ENCODE measurements around the gene UBQLN1. TPM values are rescaled to one million over a fixed set of nuclear protein-coding genes. Genes with fewer than 3 reads are reported as not detected.

UBQLN1 gene
- total RNA-seq, 1 donor from 2014 or later: 119 TPM

DNA sequence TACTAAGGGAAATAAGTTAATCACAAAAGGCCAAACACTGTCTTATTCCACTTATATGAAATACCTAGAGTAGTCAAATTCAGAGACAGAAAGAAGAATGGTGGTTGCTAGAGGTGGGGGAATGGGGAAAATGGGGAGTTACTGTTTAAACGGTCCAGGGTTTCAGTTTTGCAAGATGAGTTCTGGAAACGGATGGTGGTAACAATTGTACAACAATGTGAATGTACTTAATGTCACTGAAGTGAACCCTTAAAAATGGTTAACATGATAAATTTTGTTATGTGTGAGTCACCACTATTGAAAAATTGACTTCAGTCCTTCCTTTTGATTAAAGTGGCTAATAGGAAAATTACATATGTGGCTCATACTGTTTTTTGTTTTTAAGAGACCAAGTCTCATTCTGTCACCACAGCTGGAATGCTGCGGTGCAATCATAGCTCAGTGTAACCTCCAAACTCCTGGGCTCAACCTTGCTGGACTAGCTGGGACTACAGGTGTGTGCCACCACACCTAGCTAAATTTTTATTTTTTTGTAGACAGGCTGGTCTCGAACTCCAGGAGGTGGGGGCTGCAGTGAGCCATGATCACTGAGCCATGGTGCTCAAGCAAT is 8.7 kb downstream of the UBQLN1 start:
- intact Hi-C loops (cut with micrococcal nuclease): no loop called here

DNA sequence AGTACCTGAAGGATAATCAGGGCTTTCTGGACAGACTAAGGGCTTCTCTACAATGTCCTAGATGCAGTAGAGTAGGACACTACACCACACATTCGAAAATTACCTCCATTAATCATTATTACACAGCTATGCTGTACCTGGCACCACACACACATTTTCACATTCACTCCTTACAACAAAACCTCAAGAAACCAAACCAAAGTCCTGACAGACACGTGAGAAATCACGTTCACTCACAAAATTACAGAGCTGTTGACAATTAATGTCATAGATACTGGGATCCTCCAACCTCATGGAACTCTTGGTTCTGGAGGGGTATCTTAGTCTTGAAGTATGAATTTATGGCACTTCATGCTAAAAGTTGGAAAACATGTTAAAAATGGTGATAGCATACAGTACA is 16.3 kb downstream of the UBQLN1 start:
- intact Hi-C loops (cut with micrococcal nuclease): no loop called here

GRCh38 chr9:83688921-83689320 is 18.8 kb downstream of the UBQLN1 start:
- intact Hi-C loops (cut with micrococcal nuclease): no loop called here

- intact Hi-C loops (cut with micrococcal nuclease): no loop called here
These were observed 26.3 kb downstream of the UBQLN1 start for GRCh38 chr9:83681490-83681889.

DNA sequence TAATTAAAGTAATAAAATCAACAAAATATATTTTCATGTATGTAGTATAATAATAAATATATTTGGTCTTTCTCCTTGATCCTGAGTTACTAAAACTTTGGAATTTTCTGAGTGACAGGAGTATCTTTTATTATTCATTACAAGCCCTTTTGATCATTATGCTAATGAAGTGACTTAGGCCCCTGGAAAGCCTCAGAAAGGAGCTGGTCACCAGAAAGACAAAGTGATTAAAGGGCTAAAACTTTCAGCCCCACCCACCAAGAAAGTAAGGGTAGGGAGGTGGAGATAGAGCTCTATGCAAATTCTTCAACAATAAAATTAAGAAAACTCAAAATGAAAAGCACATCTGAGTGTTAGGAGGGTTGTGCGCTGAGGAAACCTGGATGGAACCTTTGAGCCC is 27.5 kb downstream of the UBQLN1 start:
- intact Hi-C loops (cut with micrococcal nuclease): no loop called here

GRCh38 chr9:83677596-83677995 is 30.2 kb downstream of the UBQLN1 start:
- intact Hi-C loops (cut with micrococcal nuclease): no loop called here

DNA sequence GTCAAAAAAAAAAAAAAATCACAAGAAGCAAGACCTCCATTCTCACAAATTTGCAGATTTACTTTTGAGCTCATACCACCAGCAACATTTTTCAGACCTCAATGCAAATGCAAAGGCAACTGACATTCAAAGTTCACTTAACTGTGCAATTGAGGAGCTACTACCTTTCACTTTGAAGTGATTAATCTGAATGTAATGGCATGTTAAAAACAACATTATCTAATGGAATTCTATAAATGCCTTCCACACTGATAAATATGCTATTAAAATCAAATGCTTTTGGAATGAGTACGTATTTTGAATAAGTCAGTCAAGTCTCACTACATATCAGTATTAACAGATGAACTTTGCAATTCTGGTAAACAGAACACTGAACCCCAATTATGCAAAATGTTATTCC is 32.3 kb downstream of the UBQLN1 start:
- intact Hi-C loops (cut with micrococcal nuclease): no loop called here

GRCh38 chr9:83671451-83671850 is 36.3 kb downstream of the UBQLN1 start:
- intact Hi-C loops (cut with micrococcal nuclease): loop anchor here (5.0 kb wide), 1 partner anchor 36 kb away; the partner anchor contains the start of gene UBQLN1

- intact Hi-C loops (cut with micrococcal nuclease): loop anchor here (5.0 kb wide), 1 partner anchor 37 kb away; the partner anchor contains the start of gene UBQLN1
These were observed 37.4 kb downstream of the UBQLN1 start for GRCh38 chr9:83670381-83670780.

- intact Hi-C loops (cut with micrococcal nuclease): no loop called here
These were observed 38.7 kb downstream of the UBQLN1 start for GRCh38 chr9:83669067-83669466.

DNA sequence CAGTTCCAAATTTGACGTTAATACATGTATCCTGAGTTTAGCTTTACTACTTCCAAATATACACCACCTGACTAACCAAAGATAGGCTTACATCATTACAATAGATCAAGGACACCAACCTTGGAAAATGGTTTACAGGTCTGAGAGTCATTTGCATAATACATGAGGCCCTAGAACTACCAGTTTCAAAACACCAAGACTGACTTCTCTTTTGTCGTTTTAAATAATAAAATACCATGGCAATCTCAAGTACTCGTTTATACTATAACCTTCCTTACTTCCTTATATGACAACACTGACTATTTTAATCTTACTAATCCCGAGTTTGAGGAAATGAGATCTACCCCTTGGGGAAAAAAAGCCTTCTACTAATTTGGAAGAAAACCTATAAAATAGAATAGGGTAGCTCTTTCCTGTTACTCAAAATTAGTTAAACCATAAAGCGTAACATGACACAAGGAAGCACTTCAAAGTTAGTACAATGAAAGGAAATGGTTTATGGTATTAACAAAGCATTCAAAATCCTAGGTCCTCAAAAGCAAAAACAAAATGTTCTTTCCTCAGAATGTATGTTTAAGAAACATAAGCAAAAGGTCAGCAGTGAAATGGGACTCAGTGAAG is 42.1 kb downstream of the UBQLN1 start:
- intact Hi-C loops (cut with micrococcal nuclease): no loop called here

- intact Hi-C loops (cut with micrococcal nuclease): no loop called here
These were observed 44.8 kb downstream of the UBQLN1 start for GRCh38 chr9:83662933-83663332.

- intact Hi-C loops (cut with micrococcal nuclease): loop anchor here (10.0 kb wide), 1 partner anchor 48 kb away; the partner anchor contains the start of gene UBQLN1
These were observed 50.8 kb downstream of the UBQLN1 start for GRCh38 chr9:83656952-83657351.

DNA sequence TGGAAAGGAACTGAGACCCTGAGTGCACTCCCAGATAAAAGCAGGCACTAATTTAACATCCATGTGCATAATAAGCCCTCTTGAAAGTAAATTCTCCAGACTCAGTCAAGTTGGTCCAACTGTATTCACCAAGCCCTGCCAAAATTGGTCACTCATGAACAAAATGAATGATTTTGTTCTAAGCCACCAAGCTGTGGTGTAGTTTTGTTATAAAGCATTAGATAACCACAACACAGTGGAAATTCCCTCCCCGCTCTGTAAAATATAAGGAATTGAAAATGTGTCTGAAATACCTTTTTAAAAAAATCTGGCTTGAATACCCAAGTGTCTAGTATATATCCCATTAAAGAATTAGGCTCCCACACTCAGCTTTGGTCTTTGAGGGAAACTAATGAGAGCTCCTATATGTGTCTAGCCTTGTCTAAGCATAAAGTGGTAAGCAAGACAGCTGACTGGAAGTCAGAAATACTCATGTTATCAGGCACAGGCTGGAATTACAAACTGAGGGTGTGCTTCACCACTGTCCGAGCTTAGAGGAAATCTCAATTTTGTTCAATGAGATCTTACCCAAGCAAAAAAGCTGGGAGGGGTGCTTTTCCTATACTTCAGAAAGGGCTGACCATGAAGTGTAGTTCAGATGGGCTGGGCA is 51.6 kb downstream of the UBQLN1 start:
- intact Hi-C loops (cut with micrococcal nuclease): loop anchor here (10.0 kb wide), 1 partner anchor 49 kb away; the partner anchor contains the start of gene UBQLN1

- intact Hi-C loops (cut with micrococcal nuclease): loop anchor here (10.0 kb wide), 1 partner anchor 49 kb away; the partner anchor contains the start of gene UBQLN1
These were observed 52.3 kb downstream of the UBQLN1 start for GRCh38 chr9:83655433-83655832.

GRCh38 chr9:83652433-83652832 is 55.3 kb downstream of the UBQLN1 start:
- intact Hi-C loops (cut with micrococcal nuclease): loop anchor here (10.0 kb wide), 1 partner anchor 52 kb away; the partner anchor contains the start of gene UBQLN1

GRCh38 chr9:83651558-83651957 is 56.2 kb downstream of the UBQLN1 start:
- intact Hi-C loops (cut with micrococcal nuclease): loop anchor here (10.0 kb wide), 1 partner anchor 53 kb away; the partner anchor contains the start of gene UBQLN1

DNA sequence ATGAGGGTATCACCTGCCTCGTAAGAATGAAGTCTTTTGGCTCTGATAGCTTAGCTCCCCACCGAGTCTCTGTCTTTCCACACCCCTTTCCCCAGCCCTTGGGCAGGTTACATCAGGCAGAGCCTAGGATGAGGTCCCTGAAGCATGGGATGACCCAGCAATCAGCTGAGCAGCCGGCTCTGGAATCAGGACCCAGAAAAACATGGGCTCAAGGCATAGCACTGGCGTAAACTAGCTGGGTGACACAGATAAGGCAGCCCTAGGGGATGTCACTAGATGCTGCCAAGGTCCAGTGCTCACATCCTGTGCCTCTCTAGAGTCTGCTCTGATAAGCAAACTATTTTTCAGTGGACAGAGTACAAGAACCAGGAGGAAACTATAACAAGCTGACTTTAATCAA is 58.2 kb downstream of the UBQLN1 start:
- intact Hi-C loops (cut with micrococcal nuclease): loop anchor here (1.0 to 5.0 kb wide), 2 partner anchors 29 to 317 kb away; no protein-coding TSS in a partner anchor

- intact Hi-C loops (cut with micrococcal nuclease): loop anchor here (1.0 to 5.0 kb wide), 2 partner anchors 29 to 317 kb away; no protein-coding TSS in a partner anchor
These were observed 58.7 kb downstream of the UBQLN1 start for GRCh38 chr9:83649080-83649479.

DNA sequence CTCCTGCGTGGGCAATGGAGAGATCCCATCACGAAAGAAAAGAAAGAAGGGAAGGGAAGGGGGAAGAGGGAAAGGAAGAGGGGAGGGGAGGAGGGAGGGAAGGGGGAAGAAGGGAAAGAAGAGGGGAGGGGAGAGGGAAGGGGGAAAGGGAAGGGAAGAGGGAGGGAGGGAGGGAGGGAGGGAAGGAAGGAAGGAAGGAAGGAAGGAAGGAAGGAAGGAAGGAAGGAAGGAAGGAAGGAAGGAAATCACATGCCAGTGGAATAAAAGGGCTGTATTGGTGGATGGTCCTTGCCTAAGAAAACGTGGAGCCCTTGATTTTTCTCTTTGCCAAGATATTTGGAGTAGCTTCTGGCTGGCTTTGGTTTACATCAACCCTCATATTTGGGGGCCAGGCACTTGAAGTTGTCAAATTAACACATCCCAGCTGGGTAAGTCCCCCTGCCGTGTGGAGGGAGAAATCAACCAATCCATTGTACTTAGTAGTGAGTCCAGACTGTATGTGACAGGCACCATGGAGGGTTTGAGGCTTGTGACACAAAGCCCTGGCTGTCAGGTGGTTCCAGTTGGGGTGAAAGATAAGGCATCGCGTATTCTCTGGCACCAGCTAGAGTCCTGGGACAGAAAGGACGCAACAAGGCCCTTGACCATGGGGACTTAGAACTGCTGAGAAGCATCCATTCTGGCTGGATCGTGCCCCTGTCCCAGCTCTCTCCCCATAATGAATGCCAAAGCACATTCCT is 61.1 kb downstream of the UBQLN1 start:
- intact Hi-C loops (cut with micrococcal nuclease): loop anchor here (5.0 kb wide), 1 partner anchor 314 kb away; no protein-coding TSS in a partner anchor

GRCh38 chr9:83642793-83643192 is 65.0 kb downstream of the UBQLN1 start:
- intact Hi-C loops (cut with micrococcal nuclease): no loop called here
